Vagina (tissue), 2 donors: Measurements from ENCODE around the gene LAMA2.

Experiments
- POLR2A ChIP-seq, 2 donors: fragments of 450-650 bp; IDR thresholded peaks; one replicate each; pipeline ENCODE4 v1.6.1; 2017; ENCODE audit warnings: antibody characterized with exemption in 2 of 2, mild to moderate bottlenecking in 2 of 2, moderate library complexity in 2 of 2
- POLR2AphosphoS5 ChIP-seq, 2 donors: sonication (generic); formaldehyde crosslinking; IDR thresholded peaks; one replicate each; pipeline ENCODE4 v1.9.0; 2017; ENCODE audit warnings: antibody characterized with exemption in 2 of 2, mild to moderate bottlenecking in 2 of 2, low read depth in 1 of 2; ENCODE audit not compliant: insufficient read depth in 1 of 2
- TF ChIP-seq, protein P1 (sequence below), 3 experiments: fragments of 450-650 bp in 2 of 3; fragments of 200-600 bp in 1 of 3; sonication (generic) in 1 of 3; IDR thresholded peaks; one replicate each; pipeline ENCODE4 v1.5.1; 2017 to 2019; ENCODE audit warnings: antibody characterized with exemption in 3 of 3, mild to moderate bottlenecking in 2 of 3, moderate library complexity in 2 of 3

DNA sequence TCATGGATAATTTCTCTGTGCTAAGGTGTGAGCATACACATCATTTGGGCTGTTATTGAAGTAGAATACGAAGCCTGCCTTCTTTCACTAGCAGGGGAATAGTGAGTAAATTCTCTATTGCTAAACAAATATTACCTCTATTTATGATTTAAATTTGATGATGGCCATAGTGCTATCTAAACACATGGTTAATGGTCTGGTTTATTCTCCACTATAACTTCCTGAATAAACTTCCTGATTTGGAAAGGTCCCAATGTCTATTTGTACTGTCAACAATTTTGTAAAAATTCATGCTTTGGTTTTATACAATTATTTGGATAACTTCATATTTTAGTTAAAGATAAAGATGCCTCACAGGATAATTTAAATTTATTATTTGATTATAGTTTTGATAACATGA lies 426.2 kb downstream of the LAMA2 start:
- TF ChIP-seq, protein P1, sequence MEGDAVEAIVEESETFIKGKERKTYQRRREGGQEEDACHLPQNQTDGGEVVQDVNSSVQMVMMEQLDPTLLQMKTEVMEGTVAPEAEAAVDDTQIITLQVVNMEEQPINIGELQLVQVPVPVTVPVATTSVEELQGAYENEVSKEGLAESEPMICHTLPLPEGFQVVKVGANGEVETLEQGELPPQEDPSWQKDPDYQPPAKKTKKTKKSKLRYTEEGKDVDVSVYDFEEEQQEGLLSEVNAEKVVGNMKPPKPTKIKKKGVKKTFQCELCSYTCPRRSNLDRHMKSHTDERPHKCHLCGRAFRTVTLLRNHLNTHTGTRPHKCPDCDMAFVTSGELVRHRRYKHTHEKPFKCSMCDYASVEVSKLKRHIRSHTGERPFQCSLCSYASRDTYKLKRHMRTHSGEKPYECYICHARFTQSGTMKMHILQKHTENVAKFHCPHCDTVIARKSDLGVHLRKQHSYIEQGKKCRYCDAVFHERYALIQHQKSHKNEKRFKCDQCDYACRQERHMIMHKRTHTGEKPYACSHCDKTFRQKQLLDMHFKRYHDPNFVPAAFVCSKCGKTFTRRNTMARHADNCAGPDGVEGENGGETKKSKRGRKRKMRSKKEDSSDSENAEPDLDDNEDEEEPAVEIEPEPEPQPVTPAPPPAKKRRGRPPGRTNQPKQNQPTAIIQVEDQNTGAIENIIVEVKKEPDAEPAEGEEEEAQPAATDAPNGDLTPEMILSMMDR (IDR thresholded peaks at IDR 0.05): no peak
- TF ChIP-seq POLR2A (IDR thresholded peaks at IDR 0.05): no peak
- no peak for TF ChIP-seq POLR2AphosphoS5 (IDR thresholded peaks at IDR 0.05; ENCODE audit: insufficient read depth in 1 of 2, low read depth in 1 of 2)
